SHP77 treated with DMSO at 0.1 percent for 48 hours (cell line): ENCODE results near the gene SERPINE2.
A peak's percentile ranks its signal among the peaks of the same experiment; 100 is the strongest.

ENCODE experiments used
- DNase-seq: peaks from one replicate; lab custom pipeline; 2025; lab: John Stamatoyannopoulos, UW

The SERPINE2 gene

GRCh38 chr2:223976635-223977226 lies 62.4 kb downstream of the SERPINE2 start:
- no peak for DNase-seq

- no peak for DNase-seq
Measured at GRCh38 chr2:223973606-223974005, 65.5 kb downstream of the SERPINE2 start.

GRCh38 chr2:223972656-223973102 lies 66.4 kb downstream of the SERPINE2 start:
- no peak for DNase-seq

GRCh38 chr2:223971731-223972130 lies 67.4 kb downstream of the SERPINE2 start:
- DNase-seq = no peak

GRCh38 chr2:223970343-223971128 lies 68.5 kb downstream of the SERPINE2 start:
- DNase-seq = no peak

- DNase-seq = no peak
Measured at GRCh38 chr2:223969856-223970255, 69.2 kb downstream of the SERPINE2 start.

GRCh38 chr2:223969315-223969714 lies 69.8 kb downstream of the SERPINE2 start:
- DNase-seq = no peak

GRCh38 chr2:223967981-223968380 lies 71.1 kb downstream of the SERPINE2 start:
- no peak for DNase-seq

GRCh38 chr2:223959688-223960087 lies 79.4 kb downstream of the SERPINE2 start:
- DNase-seq = no peak

- DNase-seq = peak; percentile 78
Measured at GRCh38 chr2:223957092-223957851, 81.8 kb downstream of the SERPINE2 start, which contains the start of gene MRPL44. TSS of gene MRPL44 (plus strand) at chr2:223957463. CDS start at chr2:223957473, 10 bp downstream.

GRCh38 chr2:223956300-223956699 lies 82.8 kb downstream of the SERPINE2 start:
- no peak for DNase-seq

- no peak for DNase-seq
Measured at GRCh38 chr2:223954401-223954800, 84.7 kb downstream of the SERPINE2 start.

GRCh38 chr2:223952280-223952968 lies 86.7 kb downstream of the SERPINE2 start:
- peak; percentile 51 for DNase-seq

GRCh38 chr2:223950448-223951347 lies 88.4 kb downstream of the SERPINE2 start:
- DNase-seq = no peak

- DNase-seq = no peak
Measured at GRCh38 chr2:223949241-223949840, 89.7 kb downstream of the SERPINE2 start.

GRCh38 chr2:223947711-223948205 lies 91.3 kb downstream of the SERPINE2 start:
- no peak for DNase-seq

GRCh38 chr2:223945755-223946154 lies 93.3 kb downstream of the SERPINE2 start:
- DNase-seq = no peak

- peak; percentile 72 for DNase-seq
Measured at GRCh38 chr2:223944703-223945531, 94.2 kb downstream of the SERPINE2 start, which contains the start of gene WDFY1. TSS of gene WDFY1 (minus strand) at chr2:223945335. CDS start at chr2:223945284, 51 bp downstream.

GRCh38 chr2:223944166-223944702 lies 94.9 kb downstream of the SERPINE2 start:
- DNase-seq = no peak
